Tibial artery (tissue), 4 donors: ENCODE measurements around the gene SUSD3.

Experiments
- DNase-seq, 2 donors: peaks; one replicate each; pipeline ENCODE4 v3.0.0-alpha.2; 2019
- H3K27ac ChIP-seq, 2 donors: fragments of 200-600 bp; sonication (generic) in 1 of 2; 1 replicate in 1 of 2; 2 replicates in 1 of 2; pipeline ENCODE4 v1.5.1; 2018 to 2019; ENCODE audit warnings: mild to moderate bottlenecking in 1 of 2
- H3K27me3 ChIP-seq, 2 donors: fragments of 200-600 bp; sonication (generic) in 1 of 2; one replicate each; pipeline versions ENCODE4 v1.5.1 to v1.6.0; 2016 to 2019
- H3K36me3 ChIP-seq, 3 donors: fragments of 200-600 bp; sonication (generic) in 2 of 3; one replicate each; pipeline ENCODE4 v1.5.1; 2016 to 2019; ENCODE audit warnings: mild to moderate bottlenecking in 2 of 3
- H3K4me1 ChIP-seq, 4 donors: fragments of 200-600 bp; sonication (generic) in 2 of 4; 1 replicate in 3 of 4; 2 replicates in 1 of 4; pipeline ENCODE4 v1.5.1; 2016 to 2019
- H3K4me3 ChIP-seq, 2 donors: fragments of 200-600 bp; sonication (generic) in 1 of 2; 1 replicate in 1 of 2; 2 replicates in 1 of 2; pipeline ENCODE4 v1.5.1; 2018 to 2019; ENCODE audit warnings: mild to moderate bottlenecking in 2 of 2
- H3K9me3 ChIP-seq, 3 donors: fragments of 200-600 bp; sonication (generic) in 1 of 3; one replicate each; pipeline ENCODE4 v1.5.1; 2016 to 2019
- intact Hi-C: fragments of 100-400 bp; cut with DNase I; formaldehyde crosslinking; loops from one replicate; pipeline ENCODE4 v1.15.0; 2023; ENCODE audit warnings: low total_unique reads
- TF ChIP-seq, protein P1 (sequence below), 2 experiments: fragments of 200-600 bp in 1 of 2; fragments of 450-650 bp in 1 of 2; IDR thresholded peaks; one replicate each; pipeline ENCODE4 v1.5.1; 2017 to 2019; ENCODE audit warnings: antibody characterized with exemption in 2 of 2, mild to moderate bottlenecking in 1 of 2, moderate library complexity in 1 of 2

Gene SUSD3

DNA sequence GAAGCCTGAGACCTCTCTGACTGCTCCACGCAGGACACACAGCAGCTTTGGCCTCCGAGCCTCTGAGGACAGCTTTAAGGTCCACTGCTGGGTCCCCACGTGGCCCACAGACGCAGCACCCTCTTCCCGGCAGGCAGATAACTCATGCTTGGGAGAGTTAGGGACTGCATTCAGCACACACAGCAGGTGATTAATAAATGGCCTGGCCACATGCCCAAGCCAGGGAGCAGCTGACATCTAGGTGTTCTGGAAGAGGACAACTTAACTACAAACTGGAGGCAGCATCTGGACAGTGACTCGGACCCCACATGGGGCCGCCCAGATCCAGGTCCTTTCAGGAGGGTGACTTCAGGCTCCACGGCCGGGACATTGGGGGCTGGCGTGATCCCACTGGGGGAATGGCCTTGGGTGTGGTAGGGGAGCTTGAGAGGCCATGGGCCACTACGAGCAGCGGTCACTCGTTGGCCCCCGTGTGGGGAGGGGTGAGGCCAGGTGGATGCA, 64.3 kb downstream of the SUSD3 start:
- no peak overlapping the region for H3K4me3 ChIP-seq
- DNase-seq = peak; percentile 17 to 58
- no peaks in the 10 kb centered on the region for H3K9me3 ChIP-seq
- peaks cover 0 to 40% (median 33%) of the 10 kb centered on the region in 4 donors for H3K4me1 ChIP-seq
- TF ChIP-seq, protein P1, sequence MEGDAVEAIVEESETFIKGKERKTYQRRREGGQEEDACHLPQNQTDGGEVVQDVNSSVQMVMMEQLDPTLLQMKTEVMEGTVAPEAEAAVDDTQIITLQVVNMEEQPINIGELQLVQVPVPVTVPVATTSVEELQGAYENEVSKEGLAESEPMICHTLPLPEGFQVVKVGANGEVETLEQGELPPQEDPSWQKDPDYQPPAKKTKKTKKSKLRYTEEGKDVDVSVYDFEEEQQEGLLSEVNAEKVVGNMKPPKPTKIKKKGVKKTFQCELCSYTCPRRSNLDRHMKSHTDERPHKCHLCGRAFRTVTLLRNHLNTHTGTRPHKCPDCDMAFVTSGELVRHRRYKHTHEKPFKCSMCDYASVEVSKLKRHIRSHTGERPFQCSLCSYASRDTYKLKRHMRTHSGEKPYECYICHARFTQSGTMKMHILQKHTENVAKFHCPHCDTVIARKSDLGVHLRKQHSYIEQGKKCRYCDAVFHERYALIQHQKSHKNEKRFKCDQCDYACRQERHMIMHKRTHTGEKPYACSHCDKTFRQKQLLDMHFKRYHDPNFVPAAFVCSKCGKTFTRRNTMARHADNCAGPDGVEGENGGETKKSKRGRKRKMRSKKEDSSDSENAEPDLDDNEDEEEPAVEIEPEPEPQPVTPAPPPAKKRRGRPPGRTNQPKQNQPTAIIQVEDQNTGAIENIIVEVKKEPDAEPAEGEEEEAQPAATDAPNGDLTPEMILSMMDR (IDR thresholded peaks at IDR 0.05) = no peak
- H3K27ac ChIP-seq = no peak overlapping the region
- H3K36me3 ChIP-seq = peaks cover 35 to 59% (median 55%) of the 10 kb centered on the region in 3 donors
- intact Hi-C loops = no loop called here
- no peaks in the 10 kb centered on the region for H3K27me3 ChIP-seq

GRCh38 chr9:93123561-93124283, 65.2 kb downstream of the SUSD3 start:
- no peak overlapping the region for H3K27ac ChIP-seq
- intact Hi-C loops = no loop called here
- no peaks in the 10 kb centered on the region for H3K9me3 ChIP-seq
- H3K27me3 ChIP-seq = no peaks in the 10 kb centered on the region
- DNase-seq = peak; percentile 17 to 60
- no peak overlapping the region for H3K4me3 ChIP-seq
- peaks cover 0 to 49% (median 40%) of the 10 kb centered on the region in 4 donors for H3K4me1 ChIP-seq
- peaks cover 35 to 67% (median 55%) of the 10 kb centered on the region in 3 donors for H3K36me3 ChIP-seq
- TF ChIP-seq, protein P1 (IDR thresholded peaks at IDR 0.05) = no peak

DNA sequence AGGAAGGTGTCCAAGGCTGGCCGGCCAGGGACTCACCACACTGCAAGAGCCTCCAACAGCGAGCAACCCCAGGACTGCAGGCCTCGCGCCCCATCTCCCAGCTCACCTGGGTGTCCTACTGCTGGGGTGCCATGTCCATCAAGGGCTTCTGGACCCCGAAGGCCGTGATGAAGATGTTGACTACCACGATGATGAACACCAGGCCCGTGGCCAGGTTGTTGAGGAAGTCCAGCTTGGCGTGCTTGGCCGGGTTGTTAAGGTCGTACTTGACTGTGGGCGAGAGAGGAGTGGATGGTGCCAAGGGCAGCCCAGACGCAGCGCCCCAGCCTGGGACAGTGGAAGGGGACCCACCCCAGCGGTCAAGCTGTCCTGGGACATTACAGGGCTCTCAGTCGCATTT, 66.3 kb downstream of the SUSD3 start:
- Histone ChIP-seq H3K9me3 (no peaks in the 10 kb centered on the region), H3K27ac (no peak overlapping the region), H3K36me3 (peaks cover 35 to 70% (median 55%) of the 10 kb centered on the region in 3 donors), H3K27me3 (no peaks in the 10 kb centered on the region), H3K4me1 (peaks cover 0 to 53% (median 45%) of the 10 kb centered on the region in 4 donors), H3K4me3 (no peak overlapping the region)
- peak; percentile 16 to 63 for DNase-seq
- TF ChIP-seq, protein P1 (IDR thresholded peaks at IDR 0.05) = no peak
- intact Hi-C loops = no loop called here

GRCh38 chr9:93125331-93125894, 66.9 kb downstream of the SUSD3 start:
- H3K9me3 ChIP-seq = no peaks in the 10 kb centered on the region
- peaks cover 0 to 53% (median 45%) of the 10 kb centered on the region in 4 donors for H3K4me1 ChIP-seq
- TF ChIP-seq, protein P1 (IDR thresholded peaks at IDR 0.05) = no peak
- H3K36me3 ChIP-seq = peaks cover 35 to 70% (median 55%) of the 10 kb centered on the region in 3 donors
- intact Hi-C loops = no loop called here
- no peaks in the 10 kb centered on the region for H3K27me3 ChIP-seq
- no peak overlapping the region for H3K27ac ChIP-seq
- peak; percentile 12 to 44 for DNase-seq
- H3K4me3 ChIP-seq = no peak overlapping the region

- H3K36me3 ChIP-seq = peaks cover 35 to 64% (median 50%) of the 10 kb centered on the region in 3 donors
- intact Hi-C loops = no loop called here
- H3K4me3 ChIP-seq = no peak overlapping the region
- H3K27ac ChIP-seq = peak overlapping the region; percentile 42 to 72
- peaks cover 0 to 56% (median 50%) of the 10 kb centered on the region in 4 donors for H3K4me1 ChIP-seq
- H3K9me3 ChIP-seq = no peaks in the 10 kb centered on the region
- H3K27me3 ChIP-seq = no peaks in the 10 kb centered on the region
- TF ChIP-seq, protein P1 (IDR thresholded peaks at IDR 0.05) = no peak
- DNase-seq = peak; percentile 17 to 53
These were observed 67.8 kb downstream of the SUSD3 start for GRCh38 chr9:93126151-93126781.
